Activated T-helper 9 cell treated with anti-CD3 and anti-CD28 coated beads, Interleukin-2, amount 50 U/mL, for 16 hours (primary cell): ENCODE results near the gene EGFR.

ENCODE experiments used
- DNase-seq: peaks from one replicate; pipeline ENCODE4 v3.0.0-alpha.2; 2020; ENCODE audit warnings: low read depth

EGFR gene

GRCh38 chr7:55018361-55019190, at the start of gene EGFR:
EGFR (plus strand) TSS chr7:55019017; CDS start chr7:55019278, 261 bp downstream.
- DNase-seq, result no peak

- DNase-seq, result no peak
Observed at GRCh38 chr7:54969208-54969967, 49.4 kb upstream of the EGFR start.

GRCh38 chr7:54972733-54973294, 46.0 kb upstream of the EGFR start:
- DNase-seq, result no peak

GRCh38 chr7:54978364-54979116, 40.3 kb upstream of the EGFR start:
- DNase-seq, result no peak

GRCh38 chr7:54980521-54980920, 38.3 kb upstream of the EGFR start:
- DNase-seq, result no peak

- DNase-seq, result no peak
Observed at GRCh38 chr7:54981913-54982312, 36.9 kb upstream of the EGFR start.

GRCh38 chr7:54985426-54986330, 33.1 kb upstream of the EGFR start:
- DNase-seq, result no peak

- no peak for DNase-seq
Observed at GRCh38 chr7:54986716-54987115, 32.1 kb upstream of the EGFR start.

GRCh38 chr7:54987772-54988171, 31.0 kb upstream of the EGFR start:
- no peak for DNase-seq

GRCh38 chr7:54988516-54988915, 30.3 kb upstream of the EGFR start:
- DNase-seq, result no peak

- DNase-seq, result no peak
Observed at GRCh38 chr7:54989453-54990225, 29.2 kb upstream of the EGFR start.

- DNase-seq, result no peak
Observed at GRCh38 chr7:54991341-54991740, 27.5 kb upstream of the EGFR start.

GRCh38 chr7:54992871-54993475, 25.8 kb upstream of the EGFR start:
- no peak for DNase-seq

- DNase-seq, result no peak
Observed at GRCh38 chr7:54995166-54995565, 23.7 kb upstream of the EGFR start.

- DNase-seq, result no peak
Observed at GRCh38 chr7:54995610-54996363, 23.0 kb upstream of the EGFR start.

GRCh38 chr7:54996391-54996790, 22.4 kb upstream of the EGFR start:
- no peak for DNase-seq

- DNase-seq, result no peak
Observed at GRCh38 chr7:55004579-55004978, 14.2 kb upstream of the EGFR start.

GRCh38 chr7:55005241-55005851, 13.5 kb upstream of the EGFR start:
- no peak for DNase-seq

- DNase-seq, result no peak
Observed at GRCh38 chr7:55006499-55006898, 12.3 kb upstream of the EGFR start.
